CD4-positive, CD25-positive, alpha-beta regulatory T cell (primary cell): ENCODE data around the gene RFX2. TPM values are rescaled to one million over a fixed set of nuclear protein-coding genes. Genes with fewer than 3 reads are reported as not detected.

ENCODE experiments used
- ATAC-seq, 2 donors: fragments of 150-1000 bp; cut with Tn5 transposase; one replicate each; pipeline ENCODE4 v1.10.0; 2021; ENCODE audit warnings: low read depth in 2 of 2, moderate number of reproducible peaks in 2 of 2, moderate library complexity in 1 of 2
- DNase-seq, 3 donors: peaks; one replicate each; pipeline versions ENCODE4 v3.0.0 to v3.0.0-alpha.2; 2012 to 2022; ENCODE audit warnings: mixed read lengths in 1 of 3
- H3K27ac ChIP-seq: one replicate; pipeline ENCODE4 v1.7.0; 2013; ENCODE audit warnings: mild to moderate bottlenecking, low read length; ENCODE audit not compliant: insufficient read depth, poor library complexity, severe bottlenecking
- H3K27me3 ChIP-seq: one replicate; pipeline ENCODE4 v1.7.0; 2013; ENCODE audit warnings: low read length; ENCODE audit not compliant: control insufficient read depth, insufficient read depth
- H3K36me3 ChIP-seq: one replicate; pipeline ENCODE4 v1.7.0; 2013; ENCODE audit warnings: mild to moderate bottlenecking, low read length, moderate library complexity; ENCODE audit not compliant: control insufficient read depth, insufficient read depth
- H3K4me1 ChIP-seq: 2 replicates; pipeline ENCODE4 v1.7.0; 2013; ENCODE audit warnings: mild to moderate bottlenecking, low read length; ENCODE audit not compliant: insufficient read depth, control insufficient read depth, poor library complexity, severe bottlenecking
- H3K4me3 ChIP-seq: one replicate; pipeline ENCODE4 v1.7.0; 2013; ENCODE audit warnings: low read depth, mild to moderate bottlenecking, low read length, moderate library complexity
- H3K9me3 ChIP-seq, 2 experiments: 1 replicate in 1 of 2; 2 replicates in 1 of 2; pipeline ENCODE4 v1.7.0; 2013; ENCODE audit warnings: low read length in 2 of 2, mild to moderate bottlenecking in 1 of 2, moderate library complexity in 1 of 2; ENCODE audit not compliant: control insufficient read depth in 2 of 2
- H3K27ac Mint-ChIP-seq, 3 donors: one replicate each; pipeline ENCODE4 v1.8.0; 2020 to 2022; ENCODE audit warnings: mild to moderate bottlenecking in 3 of 3, mixed read lengths in 3 of 3, moderate library complexity in 2 of 3
- H3K27me3 Mint-ChIP-seq: one replicate; pipeline ENCODE4 v1.8.0; 2022; ENCODE audit warnings: mild to moderate bottlenecking, mixed read lengths
- H3K36me3 Mint-ChIP-seq: one replicate; pipeline ENCODE4 v1.8.0; 2020; ENCODE audit warnings: mixed read lengths
- H3K4me1 Mint-ChIP-seq, 4 donors: one replicate each; pipeline ENCODE4 v1.8.0; 2020 to 2022; ENCODE audit warnings: mixed read lengths in 4 of 4, mild to moderate bottlenecking in 1 of 4
- H3K4me3 Mint-ChIP-seq, 4 donors: one replicate each; pipeline ENCODE4 v1.8.0; 2020 to 2022; ENCODE audit warnings: mild to moderate bottlenecking in 4 of 4, mixed read lengths in 4 of 4, moderate library complexity in 3 of 4
- H3K9me3 Mint-ChIP-seq, 7 donors: one replicate each; pipeline ENCODE4 v1.8.0; 2020 to 2022; ENCODE audit warnings: mixed read lengths in 7 of 7, mild to moderate bottlenecking in 3 of 7, moderate library complexity in 2 of 7
- polyA plus RNA-seq, 4 donors: library from polyadenylated mRNA; unstranded; fragments of 300-500 nt; fragmentation: Illumina TruSeq; gene quantifications; one replicate each; pipeline ENCODE4 v1.2.3, GENCODE V29; 2021
- total RNA-seq: library from RNA; stranded (reverse); gene quantifications from one replicate; pipeline ENCODE4 v1.2.3, GENCODE V29; 2022

Gene RFX2
- total and polyA plus RNA-seq, 5 donors from 2014 or later = 1.3 to 3.3 (median 2.3) TPM

DNA sequence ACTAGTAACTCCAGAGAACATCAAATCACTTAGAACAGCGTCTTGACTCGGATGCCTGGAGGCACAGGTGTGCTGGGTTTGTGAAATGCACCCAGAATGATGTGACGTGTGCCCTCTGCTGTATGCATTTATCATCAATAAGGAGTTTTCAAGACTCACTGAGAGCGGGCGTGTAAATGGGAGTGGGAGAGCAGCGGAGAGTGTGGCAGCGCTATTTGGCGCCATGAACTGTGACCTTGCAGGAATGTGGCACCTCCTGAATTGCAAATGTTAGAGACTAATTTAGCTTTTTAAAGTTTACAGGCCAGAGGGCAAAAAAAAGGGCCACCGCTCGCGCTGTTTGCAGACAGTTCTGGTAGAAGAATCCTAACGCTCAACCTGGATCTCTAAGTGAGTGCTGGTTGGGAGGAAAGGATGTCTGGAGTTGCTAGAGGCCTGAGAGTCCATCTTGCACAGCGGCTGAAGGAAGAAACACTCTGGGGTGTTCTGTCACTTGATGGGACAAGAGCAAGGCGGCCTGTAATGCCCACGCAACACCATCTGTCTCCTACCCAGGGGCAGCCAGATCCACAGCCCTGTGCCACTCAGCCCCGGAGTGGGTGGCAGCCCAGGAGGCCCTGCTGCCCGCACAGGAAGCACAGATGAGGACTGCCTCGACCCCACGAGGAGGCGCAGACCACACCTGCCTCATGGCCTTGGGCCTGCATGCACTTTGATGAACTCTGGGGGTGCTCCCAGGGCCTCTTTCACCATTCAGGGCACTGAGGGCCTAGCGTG lies 152.0 kb downstream of the RFX2 start:
- H3K4me3 Mint-ChIP-seq = peak overlapping the region in 3 of 4 donors; percentile 48 to 84 (median 84)
- Histone ChIP-seq H3K4me1 (peaks cover 94% of the 10 kb centered on the region), H3K36me3 (peaks cover 5% of the 10 kb centered on the region), H3K4me3 (no peak overlapping the region), H3K9me3 (no peaks in the 10 kb centered on the region), H3K27me3 (no peaks in the 10 kb centered on the region), H3K27ac (peak overlapping the region; percentile 87)
- H3K9me3 Mint-ChIP-seq = no peaks in the 10 kb centered on the region
- H3K36me3 Mint-ChIP-seq = peaks cover 9% of the 10 kb centered on the region
- DNase-seq (no peak), ATAC-seq (no peak)
- no peaks in the 10 kb centered on the region for H3K27me3 Mint-ChIP-seq
- H3K4me1 Mint-ChIP-seq = peaks cover 27 to 98% (median 65%) of the 10 kb centered on the region in 4 donors
- peak overlapping the region; percentile 99 to 100 (median 100) for H3K27ac Mint-ChIP-seq

GRCh38 chr19:5957170-5957569 lies 153.1 kb downstream of the RFX2 start:
- Histone ChIP-seq H3K4me3 (no peak overlapping the region), H3K36me3 (peaks cover 5% of the 10 kb centered on the region), H3K27ac (peak overlapping the region; percentile 45), H3K9me3 (no peaks in the 10 kb centered on the region), H3K4me1 (peaks cover 94% of the 10 kb centered on the region), H3K27me3 (no peaks in the 10 kb centered on the region)
- H3K27ac Mint-ChIP-seq = peak overlapping the region; percentile 70 to 100 (median 100)
- ATAC-seq = no peak
- no peak for DNase-seq
- H3K27me3 Mint-ChIP-seq = no peaks in the 10 kb centered on the region
- H3K4me1 Mint-ChIP-seq = peaks cover 27 to 98% (median 63%) of the 10 kb centered on the region in 4 donors
- H3K4me3 Mint-ChIP-seq = peak overlapping the region in 1 of 4 donors; percentile 84
- peaks cover 5% of the 10 kb centered on the region for H3K36me3 Mint-ChIP-seq
- H3K9me3 Mint-ChIP-seq = no peaks in the 10 kb centered on the region

GRCh38 chr19:5956728-5957127 lies 153.6 kb downstream of the RFX2 start:
- no peaks in the 10 kb centered on the region for H3K9me3 Mint-ChIP-seq
- H3K27ac ChIP-seq = no peak overlapping the region
- no peaks in the 10 kb centered on the region for H3K27me3 ChIP-seq
- H3K4me3 Mint-ChIP-seq = peak overlapping the region in 3 of 4 donors; percentile 26 to 84 (median 42)
- peaks cover 5% of the 10 kb centered on the region for H3K36me3 ChIP-seq
- H3K27ac Mint-ChIP-seq = peak overlapping the region; percentile 80 to 100 (median 91)
- peaks cover 5% of the 10 kb centered on the region for H3K36me3 Mint-ChIP-seq
- H3K4me1 Mint-ChIP-seq = peaks cover 27 to 98% (median 59%) of the 10 kb centered on the region in 4 donors
- H3K4me1 ChIP-seq = peaks cover 94% of the 10 kb centered on the region
- DNase-seq (no peak), ATAC-seq (no peak)
- no peaks in the 10 kb centered on the region for H3K9me3 ChIP-seq
- H3K27me3 Mint-ChIP-seq = no peaks in the 10 kb centered on the region
- no peak overlapping the region for H3K4me3 ChIP-seq

DNA sequence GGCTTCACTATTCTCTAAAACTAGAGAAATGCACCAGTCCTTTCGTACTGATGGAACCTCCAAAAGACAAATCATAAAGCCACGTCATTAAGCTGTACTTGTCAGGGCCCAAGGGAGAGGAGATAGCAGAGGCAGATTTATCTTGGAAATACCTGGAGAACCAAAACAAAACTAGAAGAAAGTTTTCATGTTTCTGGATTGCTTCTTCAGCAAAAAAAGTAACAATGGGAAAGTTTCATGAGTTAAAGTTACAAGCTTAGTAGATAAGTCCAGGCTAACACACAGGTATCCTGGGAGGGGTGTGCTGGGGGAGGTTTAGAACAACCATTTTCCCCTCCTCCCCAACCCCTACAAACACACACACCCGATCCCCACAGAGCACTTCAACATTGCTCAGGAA lies 154.0 kb downstream of the RFX2 start:
- peaks cover 27 to 98% (median 59%) of the 10 kb centered on the region in 4 donors for H3K4me1 Mint-ChIP-seq
- no peaks in the 10 kb centered on the region for H3K27me3 Mint-ChIP-seq
- peak overlapping the region; percentile 82 to 100 (median 91) for H3K27ac Mint-ChIP-seq
- DNase-seq (no peak), ATAC-seq (no peak)
- H3K9me3 Mint-ChIP-seq = no peaks in the 10 kb centered on the region
- H3K36me3 Mint-ChIP-seq = peaks cover 5% of the 10 kb centered on the region
- no peaks in the 10 kb centered on the region for H3K9me3 ChIP-seq
- no peaks in the 10 kb centered on the region for H3K27me3 ChIP-seq
- no peak overlapping the region for H3K27ac ChIP-seq
- H3K4me3 Mint-ChIP-seq = peak overlapping the region in 1 of 4 donors; percentile 84
- peak overlapping the region; percentile 13 for H3K4me3 ChIP-seq
- peaks cover 5% of the 10 kb centered on the region for H3K36me3 ChIP-seq
- peaks cover 94% of the 10 kb centered on the region for H3K4me1 ChIP-seq

- ATAC-seq (no peak), DNase-seq (no peak)
- no peaks in the 10 kb centered on the region for H3K27me3 Mint-ChIP-seq
- H3K27ac Mint-ChIP-seq = peak overlapping the region; percentile 31 to 100 (median 91)
- H3K4me1 ChIP-seq = peaks cover 94% of the 10 kb centered on the region
- peaks cover 32 to 98% (median 62%) of the 10 kb centered on the region in 4 donors for H3K4me1 Mint-ChIP-seq
- peaks cover 5% of the 10 kb centered on the region for H3K36me3 ChIP-seq
- peak overlapping the region in 1 of 4 donors; percentile 47 for H3K4me3 Mint-ChIP-seq
- no peaks in the 10 kb centered on the region for H3K9me3 Mint-ChIP-seq
- no peaks in the 10 kb centered on the region for H3K9me3 ChIP-seq
- H3K36me3 Mint-ChIP-seq = peaks cover 5% of the 10 kb centered on the region
- H3K27me3 ChIP-seq = no peaks in the 10 kb centered on the region
- no peak overlapping the region for H3K4me3 ChIP-seq
- H3K27ac ChIP-seq = peak overlapping the region; percentile 24
These were observed 154.7 kb downstream of the RFX2 start for GRCh38 chr19:5955636-5955935.

- Mint-ChIP-seq H3K4me3 (peak overlapping the region; percentile 13 to 85 (median 78)), H3K27me3 (no peaks in the 10 kb centered on the region), H3K27ac (peak overlapping the region; percentile 92 to 97 (median 94)), H3K9me3 (no peaks in the 10 kb centered on the region), H3K36me3 (peaks cover 5% of the 10 kb centered on the region), H3K4me1 (peaks cover 36 to 98% (median 67%) of the 10 kb centered on the region in 4 donors)
- H3K4me3 ChIP-seq = peak overlapping the region; percentile 70
- DNase-seq (no peak), ATAC-seq (no peak)
- no peaks in the 10 kb centered on the region for H3K27me3 ChIP-seq
- peaks cover 94% of the 10 kb centered on the region for H3K4me1 ChIP-seq
- peak overlapping the region; percentile 73 for H3K27ac ChIP-seq
- H3K9me3 ChIP-seq = no peaks in the 10 kb centered on the region
- H3K36me3 ChIP-seq = peaks cover 5% of the 10 kb centered on the region
These were observed 156.0 kb downstream of the RFX2 start for GRCh38 chr19:5954293-5954692.

DNA sequence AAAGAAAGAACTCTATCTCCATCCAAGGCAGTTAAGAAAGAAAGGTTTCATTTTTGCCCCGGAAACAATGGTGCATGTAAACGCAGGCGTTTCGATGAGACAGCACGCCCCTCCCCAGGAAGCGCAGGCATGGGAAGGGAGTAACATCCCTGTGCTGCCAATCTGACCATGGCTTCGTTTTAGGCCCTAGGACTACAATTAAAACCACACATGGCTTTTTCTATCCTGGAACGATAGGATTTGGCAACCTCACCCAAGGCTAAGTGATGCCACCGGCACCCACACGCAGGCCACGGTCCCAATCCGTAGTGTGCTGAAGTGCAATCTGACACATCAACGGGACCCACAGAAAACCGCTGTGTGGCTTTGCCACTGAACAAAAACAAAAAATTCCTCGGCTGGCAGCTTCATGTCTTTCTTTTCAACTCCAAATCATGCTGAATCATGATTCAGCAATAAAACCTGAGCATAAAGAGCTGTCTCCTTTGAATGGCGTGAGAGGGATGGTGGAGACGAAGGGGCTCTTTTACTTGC lies 156.6 kb downstream of the RFX2 start:
- Histone ChIP-seq H3K4me1 (peaks cover 94% of the 10 kb centered on the region), H3K4me3 (peak overlapping the region; percentile 70), H3K9me3 (no peaks in the 10 kb centered on the region), H3K36me3 (peaks cover 5% of the 10 kb centered on the region), H3K27me3 (no peaks in the 10 kb centered on the region), H3K27ac (peak overlapping the region; percentile 73)
- Mint-ChIP-seq H3K27ac (peak overlapping the region; percentile 92 to 97 (median 94)), H3K36me3 (peaks cover 6% of the 10 kb centered on the region), H3K4me1 (peaks cover 41 to 98% (median 68%) of the 10 kb centered on the region in 4 donors), H3K9me3 (no peaks in the 10 kb centered on the region), H3K4me3 (peak overlapping the region; percentile 78 to 86 (median 82)), H3K27me3 (no peaks in the 10 kb centered on the region)
- DNase-seq (peak in 1 of 3 donors; percentile 65), ATAC-seq (peak; percentile 18 to 26)
